CD14-positive monocyte (primary cell): Measurements from ENCODE around the gene KLK7. TPM values are rescaled to one million over a fixed set of nuclear protein-coding genes. Genes with fewer than 3 reads are reported as not detected.

Experiments used
- DNase-seq, 3 donors: peaks; one replicate each; pipeline ENCODE4 v3.0.0-alpha.2; 2011 to 2022
- H2AFZ ChIP-seq: 2 replicates; pipeline ENCODE4 v1.6.0; 2012; ENCODE audit warnings: mild to moderate bottlenecking, low read depth, low read length, inconsistent platforms; ENCODE audit not compliant: insufficient read depth, poor library complexity, severe bottlenecking
- H3K27ac ChIP-seq, 2 donors: 1 replicate in 1 of 2; 2 replicates in 1 of 2; pipeline ENCODE4 v1.5.1; 2012 to 2013; ENCODE audit warnings: low read length in 2 of 2, control low read depth in 1 of 2, inconsistent platforms in 1 of 2, low read depth in 1 of 2, mild to moderate bottlenecking in 1 of 2
- H3K27me3 ChIP-seq, 2 donors: one replicate each; pipeline versions ENCODE4 v1.6.0 to v1.6.1; 2011 to 2013; ENCODE audit warnings: low read length in 2 of 2; ENCODE audit not compliant: control insufficient read depth in 2 of 2, insufficient read depth in 2 of 2
- H3K36me3 ChIP-seq, 2 donors: replicated peaks in 1 of 2; 1 replicate in 1 of 2; 2 replicates in 1 of 2; pipeline versions ENCODE4 v1.5.1 to v1.6.1; 2012 to 2013; ENCODE audit warnings: low read length in 2 of 2, control low read depth in 1 of 2, inconsistent platforms in 1 of 2, mild to moderate bottlenecking in 1 of 2; ENCODE audit not compliant: insufficient read depth in 2 of 2, control insufficient read depth in 1 of 2
- H3K4me1 ChIP-seq, 2 donors: 1 replicate in 1 of 2; 2 replicates in 1 of 2; pipeline versions ENCODE4 v1.5.1 to v1.6.1; 2012 to 2013; ENCODE audit warnings: low read length in 2 of 2, control low read depth in 1 of 2, inconsistent platforms in 1 of 2, mild to moderate bottlenecking in 1 of 2, moderate library complexity in 1 of 2; ENCODE audit not compliant: insufficient read depth in 2 of 2, control insufficient read depth in 1 of 2
- H3K4me2 ChIP-seq: replicated peaks from 2 replicates; pipeline ENCODE3; 2012; ENCODE audit warnings: low read length, moderate library complexity, mild to moderate bottlenecking; ENCODE audit not compliant: poor library complexity, severe bottlenecking; ENCODE audit errors: extremely low read depth
- H3K4me3 ChIP-seq, 3 experiments: fragments of 200-600 bp in 1 of 3; sonication (generic) in 1 of 3; replicated peaks in 1 of 3; 1 replicate in 2 of 3; 2 replicates in 1 of 3; pipeline ENCODE4 v1.5.1; 2011 to 2013; ENCODE audit warnings: low read length in 3 of 3, mild to moderate bottlenecking in 3 of 3, control low read depth in 2 of 3, low read depth in 2 of 3, inconsistent platforms in 1 of 3, moderate library complexity in 1 of 3
- H3K79me2 ChIP-seq: 2 replicates; pipeline ENCODE4 v1.6.0; 2012; ENCODE audit warnings: mild to moderate bottlenecking, control low read depth, inconsistent platforms, low read length, moderate library complexity; ENCODE audit not compliant: insufficient read depth
- H3K9ac ChIP-seq: 2 replicates; pipeline ENCODE4 v1.6.0; 2017; ENCODE audit warnings: low read length, mild to moderate bottlenecking; ENCODE audit not compliant: insufficient read depth, poor library complexity, severe bottlenecking
- H3K9me3 ChIP-seq, 2 donors: replicated peaks in 1 of 2; 1 replicate in 1 of 2; 2 replicates in 1 of 2; pipeline versions ENCODE4 v1.5.1 to v1.6.1; 2012 to 2013; ENCODE audit warnings: low read length in 2 of 2, control low read depth in 1 of 2; ENCODE audit not compliant: control insufficient read depth in 1 of 2, insufficient read depth in 1 of 2
- H4K20me1 ChIP-seq: 2 replicates; pipeline ENCODE4 v1.6.0; 2012; ENCODE audit warnings: mild to moderate bottlenecking, low read length, control low read depth, moderate library complexity; ENCODE audit not compliant: insufficient read depth
- H3K27ac Mint-ChIP-seq, 7 donors: one replicate each; pipeline ENCODE4 v1.8.0; 2020; ENCODE audit warnings: mild to moderate bottlenecking in 7 of 7, mixed read lengths in 7 of 7, moderate library complexity in 6 of 7, inconsistent platforms in 2 of 7
- H3K27me3 Mint-ChIP-seq, 3 donors: one replicate each; pipeline ENCODE4 v1.8.0; 2021 to 2022; ENCODE audit warnings: low read depth in 3 of 3, mild to moderate bottlenecking in 3 of 3, mixed read lengths in 3 of 3, moderate library complexity in 3 of 3, inconsistent platforms in 1 of 3
- H3K36me3 Mint-ChIP-seq, 2 donors: one replicate each; pipeline ENCODE4 v1.8.0; 2020; ENCODE audit warnings: mixed read lengths in 2 of 2, inconsistent platforms in 1 of 2, mild to moderate bottlenecking in 1 of 2
- H3K4me1 Mint-ChIP-seq: one replicate; pipeline ENCODE4 v1.8.0; 2020; ENCODE audit warnings: mild to moderate bottlenecking, mixed read lengths
- H3K4me3 Mint-ChIP-seq, 2 donors: one replicate each; pipeline ENCODE4 v1.8.0; 2020; ENCODE audit warnings: mild to moderate bottlenecking in 2 of 2, mixed read lengths in 2 of 2, moderate library complexity in 1 of 2
- H3K9me3 Mint-ChIP-seq, 7 donors: one replicate each; pipeline ENCODE4 v1.8.0; 2020 to 2022; ENCODE audit warnings: mixed read lengths in 7 of 7, mild to moderate bottlenecking in 6 of 7, moderate library complexity in 6 of 7, inconsistent platforms in 2 of 7
- CTCF ChIP-seq: fragments of 200-600 bp; IDR thresholded peaks from one replicate; pipeline ENCODE4 v1.8.0; 2022; ENCODE audit warnings: antibody characterized with exemption, mild to moderate bottlenecking
- WGBS: methylation state at CpG from one replicate; pipeline ENCODE4 v1.1.5; 2013; ENCODE audit warnings: missing lambda C conversion rate; ENCODE audit not compliant: insufficient coverage; 5-methylcytosine and 5-hydroxymethylcytosine counted together
- intact Hi-C, 2 donors: fragments of 100-400 bp; cut with micrococcal nuclease; formaldehyde crosslinking; loops; one replicate each; pipeline versions ENCODE4 v1.15.0 to v1.15.1; 2023
- polyA plus RNA-seq, 3 donors: library from polyadenylated mRNA; depleted of rRNA in 1 of 3; unstranded in 2 of 3; stranded (reverse) in 1 of 3; fragments of 300-500 nt in 2 of 3; fragments of >200 nt in 1 of 3; fragmentation: Illumina TruSeq in 2 of 3; gene quantifications; 1 replicate in 2 of 3; 2 replicates in 1 of 3; pipeline ENCODE4 v1.2.3, GENCODE V29; 2012 to 2021

The KLK7 gene
- polyA plus RNA-seq, 3 donors: not detected

- H3K9me3 ChIP-seq: no peaks in the 10 kb centered on the region
- Mint-ChIP-seq H3K9me3 (peaks cover 0 to 2% (median 0%) of the 10 kb centered on the region in 7 donors), H3K4me1 (peaks cover 2% of the 10 kb centered on the region), H3K36me3 (no peaks in the 10 kb centered on the region), H3K27ac (no peak overlapping the region), H3K27me3 (peaks cover 17 to 29% (median 21%) of the 10 kb centered on the region in 3 donors), H3K4me3 (peak overlapping the region in 1 of 2 donors; percentile 22)
- H3K36me3 ChIP-seq: no peaks in the 10 kb centered on the region
- no peak overlapping the region for H3K9ac ChIP-seq
- no peak for TF ChIP-seq CTCF
- no peaks in the 10 kb centered on the region for H4K20me1 ChIP-seq
- no peak overlapping the region for H3K4me2 ChIP-seq
- 88% methylated on average over 5 of the region's 5 CpGs for WGBS
- no peak overlapping the region for H3K4me3 ChIP-seq
- no peaks in the 10 kb centered on the region for H3K79me2 ChIP-seq
- H3K4me1 ChIP-seq: no peaks in the 10 kb centered on the region
- peaks cover 0 to 4% of the 10 kb centered on the region in 2 donors for H3K27me3 ChIP-seq
- DNase-seq: no peak
- H2AFZ ChIP-seq: no peak overlapping the region
- intact Hi-C loops: loop anchor here in 1 of 2 donors (10.0 kb wide), 1 partner anchor 236 kb away; no protein-coding TSS in a partner anchor
- no peak overlapping the region for H3K27ac ChIP-seq
These were observed 54.9 kb downstream of the KLK7 start for GRCh38 chr19:50928831-50929230.

Other genes starting within 250 kb of the KLK7 start
- not detected for gene GPR32, start 213.5 kb downstream of the KLK7 start, polyA plus RNA-seq
- gene ACP4, start 193.5 kb downstream of the KLK7 start, polyA plus RNA-seq: not detected
- under 1 TPM in 2 of 3 donors, not detected in 1; 0.66 to 0.72 TPM for gene KLK1, start 160.1 kb downstream of the KLK7 start, polyA plus RNA-seq
- not detected for gene KLK15, start 150.3 kb downstream of the KLK7 start, polyA plus RNA-seq
- gene KLK3, start 129.0 kb downstream of the KLK7 start, polyA plus RNA-seq: not detected
- not detected for gene KLK2, start 110.5 kb downstream of the KLK7 start, polyA plus RNA-seq
- not detected for gene KLK4, start 72.5 kb downstream of the KLK7 start, polyA plus RNA-seq
- gene KLK5, start 30.9 kb downstream of the KLK7 start, polyA plus RNA-seq: not detected
- gene KLK6, start 14.3 kb downstream of the KLK7 start, polyA plus RNA-seq: not detected
- gene KLK8, start 17.7 kb upstream of the KLK7 start, polyA plus RNA-seq: not detected
- gene KLK10, start 35.8 kb upstream of the KLK7 start, polyA plus RNA-seq: not detected
- not detected for gene KLK11, start 42.7 kb upstream of the KLK7 start, polyA plus RNA-seq
- not detected for gene KLK12, start 51.1 kb upstream of the KLK7 start, polyA plus RNA-seq
- gene KLK13, start 81.2 kb upstream of the KLK7 start, polyA plus RNA-seq: not detected
- gene KLK14, start 99.0 kb upstream of the KLK7 start, polyA plus RNA-seq: under 1 TPM in 1 of 3 donors, not detected in 2; 0.29 TPM
- 1 to 10 TPM in 2 of 3 donors, under 1 TPM in 1; 0.75 to 3.0 (median 2.9) TPM for gene CTU1, start 124.5 kb upstream of the KLK7 start, polyA plus RNA-seq
- 100 to 1,000 TPM in 2 of 3 donors, 10 to 100 TPM in 1; 87.5 to 137 (median 133) TPM for gene SIGLEC9, start 141.0 kb upstream of the KLK7 start, polyA plus RNA-seq
- gene SIGLEC7, start 158.4 kb upstream of the KLK7 start, polyA plus RNA-seq: 10 to 100 TPM; 71.8 to 93.3 (median 82.0) TPM
- 100 to 1,000 TPM; 229 to 360 (median 264) TPM for gene CD33, start 241.2 kb upstream of the KLK7 start, polyA plus RNA-seq